Liver (tissue), 3 donors: ENCODE results near the gene VASP.

Source experiments
- HNF4A ChIP-seq, 2 donors: conservative IDR thresholded peaks; 2 replicates each; pipeline ENCODE4 v1.6.1; 2016; ENCODE audit warnings: antibody characterized with exemption in 2 of 2, mild to moderate bottlenecking in 2 of 2
- JUND ChIP-seq, 2 donors: IDR thresholded peaks; 2 replicates each; pipeline ENCODE4 v1.6.1; 2016; ENCODE audit warnings: antibody characterized with exemption in 2 of 2
- RAD21 ChIP-seq, 2 donors: IDR thresholded peaks; 2 replicates each; pipeline ENCODE4 v1.6.1; 2016; ENCODE audit warnings: antibody characterized with exemption in 2 of 2, mild to moderate bottlenecking in 2 of 2
- RXRA ChIP-seq, 2 donors: IDR thresholded peaks; 2 replicates each; pipeline ENCODE4 v1.6.1; 2017 to 2018; ENCODE audit warnings: antibody characterized with exemption in 2 of 2, mild to moderate bottlenecking in 1 of 2
- SP1 ChIP-seq: IDR thresholded peaks from 2 replicates; pipeline ENCODE4 v1.6.1; 2018; ENCODE audit warnings: antibody characterized with exemption, mild to moderate bottlenecking
- TAF1 ChIP-seq: conservative IDR thresholded peaks from 2 replicates; pipeline ENCODE4 v1.6.1; 2016; ENCODE audit warnings: antibody characterized with exemption, mild to moderate bottlenecking
- TF ChIP-seq, protein P1 (sequence below): fragments of 150-350 bp; IDR thresholded peaks from 2 replicates; pipeline ENCODE4 v1.5.1; 2017; ENCODE audit warnings: improper control_type of control experiment, low read depth, low read length; ENCODE audit not compliant: missing input control
- TF ChIP-seq, protein P2 (sequence below): IDR thresholded peaks from 2 replicates; pipeline ENCODE4 v1.6.1; 2016; ENCODE audit warnings: antibody characterized with exemption
- TF ChIP-seq, protein P3 (sequence below): IDR thresholded peaks from 2 replicates; pipeline ENCODE4 v1.6.1; 2016; ENCODE audit warnings: antibody characterized with exemption
- donor health status: healthy.
- donor health status: healthy.

DNA sequence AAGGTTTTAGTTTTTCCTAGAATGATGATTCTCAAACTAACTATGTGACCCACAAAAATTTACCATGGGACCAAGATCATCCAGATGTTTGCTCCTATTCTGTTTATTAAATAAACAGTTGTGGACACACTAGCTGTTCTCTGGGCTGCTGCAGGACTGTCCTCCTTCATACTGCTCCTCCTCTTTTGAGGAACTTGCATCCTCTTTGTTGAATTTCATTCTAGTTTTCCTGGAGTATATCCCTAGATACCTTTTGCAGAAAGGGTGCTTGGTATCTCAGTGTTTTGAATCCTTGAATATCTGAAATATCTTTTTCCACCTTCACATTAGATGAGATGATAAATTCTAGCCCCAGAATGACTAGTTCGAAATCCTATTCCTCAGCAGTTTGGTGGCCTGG, 24.1 kb downstream of the VASP start:
- TF ChIP-seq RAD21 (IDR thresholded peaks at IDR 0.05) (no peak), JUND (IDR thresholded peaks at IDR 0.05) (no peak), SP1 (no peak), HNF4A (conservative IDR thresholded peaks at IDR 0.05) (no peak), TAF1 (no peak), RXRA (IDR thresholded peaks at IDR 0.05) (no peak)
- TF ChIP-seq, protein P1, sequence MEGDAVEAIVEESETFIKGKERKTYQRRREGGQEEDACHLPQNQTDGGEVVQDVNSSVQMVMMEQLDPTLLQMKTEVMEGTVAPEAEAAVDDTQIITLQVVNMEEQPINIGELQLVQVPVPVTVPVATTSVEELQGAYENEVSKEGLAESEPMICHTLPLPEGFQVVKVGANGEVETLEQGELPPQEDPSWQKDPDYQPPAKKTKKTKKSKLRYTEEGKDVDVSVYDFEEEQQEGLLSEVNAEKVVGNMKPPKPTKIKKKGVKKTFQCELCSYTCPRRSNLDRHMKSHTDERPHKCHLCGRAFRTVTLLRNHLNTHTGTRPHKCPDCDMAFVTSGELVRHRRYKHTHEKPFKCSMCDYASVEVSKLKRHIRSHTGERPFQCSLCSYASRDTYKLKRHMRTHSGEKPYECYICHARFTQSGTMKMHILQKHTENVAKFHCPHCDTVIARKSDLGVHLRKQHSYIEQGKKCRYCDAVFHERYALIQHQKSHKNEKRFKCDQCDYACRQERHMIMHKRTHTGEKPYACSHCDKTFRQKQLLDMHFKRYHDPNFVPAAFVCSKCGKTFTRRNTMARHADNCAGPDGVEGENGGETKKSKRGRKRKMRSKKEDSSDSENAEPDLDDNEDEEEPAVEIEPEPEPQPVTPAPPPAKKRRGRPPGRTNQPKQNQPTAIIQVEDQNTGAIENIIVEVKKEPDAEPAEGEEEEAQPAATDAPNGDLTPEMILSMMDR = no peak
- TF ChIP-seq, protein P2, sequence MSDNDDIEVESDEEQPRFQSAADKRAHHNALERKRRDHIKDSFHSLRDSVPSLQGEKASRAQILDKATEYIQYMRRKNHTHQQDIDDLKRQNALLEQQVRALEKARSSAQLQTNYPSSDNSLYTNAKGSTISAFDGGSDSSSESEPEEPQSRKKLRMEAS = no peak
- TF ChIP-seq, protein P3, sequence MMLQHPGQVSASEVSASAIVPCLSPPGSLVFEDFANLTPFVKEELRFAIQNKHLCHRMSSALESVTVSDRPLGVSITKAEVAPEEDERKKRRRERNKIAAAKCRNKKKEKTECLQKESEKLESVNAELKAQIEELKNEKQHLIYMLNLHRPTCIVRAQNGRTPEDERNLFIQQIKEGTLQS = no peak
